Gastroesophageal sphincter (tissue), 4 donors: ENCODE measurements around the gene OR1J1. TPM values are rescaled to one million over a fixed set of nuclear protein-coding genes. Genes with fewer than 3 reads are reported as not detected.

Source experiments
- ATAC-seq: fragments of 150-250 bp; one replicate; pipeline ENCODE4 v1.9.1; 2016; ENCODE audit warnings: mild to moderate bottlenecking, moderate library complexity
- H3K27ac ChIP-seq, 4 donors: fragments of 200-600 bp; sonication (generic) in 3 of 4; 1 replicate in 3 of 4; 2 replicates in 1 of 4; pipeline ENCODE4 v1.5.1; 2016 to 2019
- H3K27me3 ChIP-seq: fragments of 200-600 bp; sonication (generic); one replicate; pipeline ENCODE4 v1.5.1; 2019
- H3K36me3 ChIP-seq, 2 donors: fragments of 200-600 bp; sonication (generic); one replicate each; pipeline ENCODE4 v1.5.1; 2019; ENCODE audit warnings: control low read depth in 1 of 2
- H3K4me1 ChIP-seq, 3 donors: fragments of 200-600 bp; sonication (generic); 1 replicate in 2 of 3; 2 replicates in 1 of 3; pipeline ENCODE4 v1.5.1; 2016 to 2019; ENCODE audit warnings: control low read depth in 2 of 3
- H3K4me3 ChIP-seq, 2 donors: fragments of 200-600 bp; sonication (generic); one replicate each; pipeline ENCODE4 v1.5.1; 2019; ENCODE audit warnings: mild to moderate bottlenecking in 1 of 2, moderate library complexity in 1 of 2
- H3K9me3 ChIP-seq, 3 donors: fragments of 200-600 bp; sonication (generic); one replicate each; pipeline ENCODE4 v1.5.1; 2017 to 2019; ENCODE audit warnings: control low read depth in 2 of 3
- CTCF ChIP-seq, 4 experiments: fragments of 200-600 bp in 2 of 4; fragments of 450-650 bp in 2 of 4; sonication (generic) in 1 of 4; IDR thresholded peaks; one replicate each; pipeline ENCODE4 v1.5.1; 2017 to 2019; ENCODE audit warnings: antibody characterized with exemption in 4 of 4, mild to moderate bottlenecking in 2 of 4, moderate library complexity in 2 of 4
- EP300 ChIP-seq: sonication (generic); formaldehyde crosslinking; IDR thresholded peaks from one replicate; pipeline ENCODE4 v1.6.1; 2017; ENCODE audit warnings: antibody characterized with exemption, mild to moderate bottlenecking
- POLR2A ChIP-seq, 2 donors: fragments of 450-650 bp; IDR thresholded peaks; one replicate each; pipeline ENCODE4 v1.6.1; 2017; ENCODE audit warnings: antibody characterized with exemption in 2 of 2, mild to moderate bottlenecking in 2 of 2, moderate library complexity in 1 of 2
- POLR2AphosphoS5 ChIP-seq: sonication (generic); formaldehyde crosslinking; IDR thresholded peaks from one replicate; pipeline ENCODE4 v1.6.1; 2017; ENCODE audit warnings: antibody characterized with exemption
- WGBS, 2 donors: methylation state at CpG; one replicate each; pipeline ENCODE4 v1.1.5; 2018; ENCODE audit warnings: low coverage in 1 of 2; 5-methylcytosine and 5-hydroxymethylcytosine counted together
- total RNA-seq, 4 donors: library from RNA; depleted of rRNA; stranded (reverse); fragments of >200 nt; gene quantifications; one replicate each; pipeline ENCODE4 v1.1.0, GENCODE V29; 2016

Gene OR1J1
- total RNA-seq, 4 donors from 2014 or later, result not detected

GRCh38 chr9:122518226-122518625 lies 40.5 kb upstream of the OR1J1 start:
- no peaks in the 10 kb centered on the region for H3K4me1 ChIP-seq
- no peak for ATAC-seq
- no peak for TF ChIP-seq CTCF (IDR thresholded peaks at IDR 0.05)
- no peak for TF ChIP-seq EP300
- TF ChIP-seq POLR2A (IDR thresholded peaks at IDR 0.05), result no peak
- TF ChIP-seq POLR2AphosphoS5, result no peak
- H3K27ac ChIP-seq, result no peak overlapping the region
- no peaks in the 10 kb centered on the region for H3K9me3 ChIP-seq
- no peaks in the 10 kb centered on the region for H3K27me3 ChIP-seq
- H3K36me3 ChIP-seq, result no peaks in the 10 kb centered on the region
- no peak overlapping the region for H3K4me3 ChIP-seq
- 34 to 49% methylated on average over 2 of the region's 2 CpGs for WGBS, 2 donors

- TF ChIP-seq EP300, result no peak
- no peak for TF ChIP-seq CTCF (IDR thresholded peaks at IDR 0.05)
- TF ChIP-seq POLR2AphosphoS5, result no peak
- TF ChIP-seq POLR2A (IDR thresholded peaks at IDR 0.05), result no peak
- Histone ChIP-seq H3K27ac (no peak within 1 kb of the TSS), H3K4me1 (no peaks in the 10 kb centered on the region), H3K9me3 (no peaks in the 10 kb centered on the region), H3K36me3 (no peaks in the 10 kb centered on the region), H3K4me3 (no peak within 1 kb of the TSS), H3K27me3 (no peaks in the 10 kb centered on the region)
- ATAC-seq, result no peak
- WGBS, 2 donors, result 71 to 77% methylated on average over 3 to 6 of the region's 6 CpGs
Observed at GRCh38 chr9:122510502-122510901, 32.8 kb upstream of the OR1J1 start, which contains the start of gene OR1J2. Gene OR1J2 (plus strand): TSS chr9:122510802. CDS start chr9:122510802, 0 bp downstream.

GRCh38 chr9:122506964-122507363 lies 29.2 kb upstream of the OR1J1 start:
- Histone ChIP-seq H3K27me3 (no peaks in the 10 kb centered on the region), H3K4me3 (no peak overlapping the region), H3K27ac (no peak overlapping the region), H3K4me1 (no peaks in the 10 kb centered on the region), H3K36me3 (no peaks in the 10 kb centered on the region), H3K9me3 (no peaks in the 10 kb centered on the region)
- 24% methylated on average over 2 of the region's 2 CpGs; no CpG with 5 or more reads in 1 of the 2 donors for WGBS, 2 donors
- TF ChIP-seq CTCF (IDR thresholded peaks at IDR 0.05), result no peak
- no peak for ATAC-seq

GRCh38 chr9:122498883-122499288 lies 21.2 kb upstream of the OR1J1 start:
- Histone ChIP-seq H3K27me3 (no peaks in the 10 kb centered on the region), H3K4me1 (no peaks in the 10 kb centered on the region), H3K36me3 (no peaks in the 10 kb centered on the region), H3K9me3 (peaks cover 0 to 20% (median 0%) of the 10 kb centered on the region in 3 donors), H3K4me3 (no peak overlapping the region), H3K27ac (no peak overlapping the region)
- TF ChIP-seq CTCF (IDR thresholded peaks at IDR 0.05) (peak in 2 of 4 experiments; percentile 16 to 53), POLR2A (IDR thresholded peaks at IDR 0.05) (no peak)
- ATAC-seq, result no peak
- 80% methylated on average over 1 of the region's 2 CpGs; no CpG with 5 or more reads in 1 of the 2 donors for WGBS, 2 donors

- no peak overlapping the region for H3K4me3 ChIP-seq
- H3K9me3 ChIP-seq, result no peaks in the 10 kb centered on the region
- no peak overlapping the region for H3K27ac ChIP-seq
- 67 to 87% methylated on average over 5 of the region's 5 CpGs for WGBS, 2 donors
- no peak for ATAC-seq
- TF ChIP-seq POLR2A (IDR thresholded peaks at IDR 0.05), result no peak
- no peak for TF ChIP-seq CTCF (IDR thresholded peaks at IDR 0.05)
- no peak for TF ChIP-seq POLR2AphosphoS5
- no peaks in the 10 kb centered on the region for H3K36me3 ChIP-seq
- H3K4me1 ChIP-seq, result no peaks in the 10 kb centered on the region
- peaks cover 3% of the 10 kb centered on the region for H3K27me3 ChIP-seq
Observed at GRCh38 chr9:122479062-122479461, 1.3 kb upstream of the OR1J1 start.
